ENCODE results near the gene OSBPL9. TPM values are rescaled to one million over a fixed set of nuclear protein-coding genes. Genes with fewer than 3 reads are reported as not detected.
"Not testable (repeated sequence)": the region's sequence is repeated elsewhere in the genome, so short reads cannot be mapped to it uniquely, and the experiment has no call there.

Gene OSBPL9
- total and polyA plus RNA-seq, 8 donors: 63.1 to 139 (median 114) TPM

DNA sequence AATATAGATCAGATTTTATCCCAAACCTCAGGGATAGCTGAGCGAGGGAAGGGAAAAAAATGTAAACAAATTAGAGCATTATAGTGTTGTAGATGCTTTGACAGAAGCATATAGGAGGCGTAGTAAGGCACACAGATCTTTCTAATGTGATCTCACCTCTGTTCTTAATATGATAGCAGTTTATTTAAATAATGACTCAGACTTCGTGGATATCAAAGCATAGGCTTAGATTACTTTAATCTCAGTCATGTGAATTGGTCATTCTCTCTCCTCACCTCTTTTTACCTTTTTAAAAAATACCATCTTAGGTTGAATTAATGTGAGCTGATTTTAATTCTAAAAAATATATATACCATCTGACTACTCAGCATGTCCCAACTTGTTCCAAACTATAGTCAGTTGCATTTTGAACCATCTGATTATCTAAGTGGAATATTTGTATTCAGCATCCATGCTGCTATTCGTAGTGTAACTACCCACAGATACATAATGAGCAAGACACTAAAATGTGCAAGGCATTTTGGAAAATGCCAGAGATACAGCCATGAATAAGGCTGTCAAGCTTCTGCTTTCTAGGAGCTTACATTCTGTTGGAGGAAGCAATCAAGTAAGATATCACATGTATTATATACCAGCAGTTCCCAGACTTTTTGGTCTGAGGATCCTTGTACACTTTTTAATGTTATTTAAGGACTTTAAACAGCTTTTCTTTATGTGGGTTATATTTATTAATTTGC, 76.7 kb downstream of the OSBPL9 start:
- peaks cover 0 to 42% of the 10 kb centered on the region in 2 donors for H3K4me1 ChIP-seq
- H3K36me3 ChIP-seq: no peaks in the 10 kb centered on the region
- DNase-seq (peak in 2 of 4 donors; percentile 3 to 7), ATAC-seq (no peak)
- H3K9me3 ChIP-seq: no peaks in the 10 kb centered on the region
- no peaks in the 10 kb centered on the region for H3K27me3 ChIP-seq
- H3K4me3 ChIP-seq: no peak overlapping the region
- TF ChIP-seq, protein P1, sequence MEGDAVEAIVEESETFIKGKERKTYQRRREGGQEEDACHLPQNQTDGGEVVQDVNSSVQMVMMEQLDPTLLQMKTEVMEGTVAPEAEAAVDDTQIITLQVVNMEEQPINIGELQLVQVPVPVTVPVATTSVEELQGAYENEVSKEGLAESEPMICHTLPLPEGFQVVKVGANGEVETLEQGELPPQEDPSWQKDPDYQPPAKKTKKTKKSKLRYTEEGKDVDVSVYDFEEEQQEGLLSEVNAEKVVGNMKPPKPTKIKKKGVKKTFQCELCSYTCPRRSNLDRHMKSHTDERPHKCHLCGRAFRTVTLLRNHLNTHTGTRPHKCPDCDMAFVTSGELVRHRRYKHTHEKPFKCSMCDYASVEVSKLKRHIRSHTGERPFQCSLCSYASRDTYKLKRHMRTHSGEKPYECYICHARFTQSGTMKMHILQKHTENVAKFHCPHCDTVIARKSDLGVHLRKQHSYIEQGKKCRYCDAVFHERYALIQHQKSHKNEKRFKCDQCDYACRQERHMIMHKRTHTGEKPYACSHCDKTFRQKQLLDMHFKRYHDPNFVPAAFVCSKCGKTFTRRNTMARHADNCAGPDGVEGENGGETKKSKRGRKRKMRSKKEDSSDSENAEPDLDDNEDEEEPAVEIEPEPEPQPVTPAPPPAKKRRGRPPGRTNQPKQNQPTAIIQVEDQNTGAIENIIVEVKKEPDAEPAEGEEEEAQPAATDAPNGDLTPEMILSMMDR (IDR thresholded peaks at IDR 0.05): no peak
- H3K27ac ChIP-seq: no peak overlapping the region
- intact Hi-C loops (cut with DNase I): no loop called here

DNA sequence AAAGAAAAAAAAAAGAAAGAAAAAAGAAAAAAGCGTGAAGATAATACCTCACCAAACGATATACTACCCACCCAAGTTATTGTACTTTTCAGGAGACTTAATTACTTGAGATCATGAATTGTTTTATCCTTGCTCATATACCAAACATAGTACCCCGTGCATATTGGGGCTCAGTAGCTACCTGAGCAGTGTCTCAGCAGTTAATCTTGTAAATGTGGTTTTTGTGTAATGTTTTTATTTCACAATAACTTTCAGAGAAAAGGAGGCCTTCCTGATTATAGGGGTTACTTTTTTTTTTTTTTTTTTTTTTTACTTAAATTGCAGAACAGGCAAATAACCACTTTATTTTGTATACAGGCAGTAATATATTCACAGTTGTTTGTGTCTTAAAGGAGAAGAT, 80.3 kb downstream of the OSBPL9 start:
- Histone ChIP-seq H3K27me3 (no peaks in the 10 kb centered on the region), H3K27ac (peak overlapping the region in 1 of 2 donors; percentile 21), H3K4me1 (peaks cover 0 to 13% of the 10 kb centered on the region in 2 donors), H3K36me3 (no peaks in the 10 kb centered on the region), H3K4me3 (no peak overlapping the region), H3K9me3 (no peaks in the 10 kb centered on the region)
- no peak for ATAC-seq
- TF ChIP-seq, protein P1 (IDR thresholded peaks at IDR 0.05): no peak
- intact Hi-C loops (cut with DNase I): no loop called here
- DNase-seq: no peak

DNA sequence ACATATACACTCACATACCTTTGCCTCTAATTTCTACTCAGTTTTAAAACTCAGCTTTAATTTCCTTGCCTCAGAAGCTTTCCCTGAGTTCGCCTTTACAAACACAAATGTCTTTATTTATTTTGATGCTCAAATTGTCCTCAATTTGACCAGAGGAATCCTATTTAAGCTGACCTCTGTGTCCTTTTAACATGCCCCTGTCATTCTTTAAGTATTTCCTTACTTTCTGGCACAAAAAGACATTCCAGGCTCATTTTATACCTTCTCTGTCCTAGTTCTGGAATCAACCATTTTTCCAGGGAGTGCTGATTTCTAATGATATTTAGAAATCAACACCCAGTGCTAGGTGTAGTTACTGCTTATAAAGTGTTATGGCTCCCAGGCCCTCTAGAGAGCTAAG, 82.5 kb downstream of the OSBPL9 start:
- DNase-seq (no peak), ATAC-seq (no peak)
- H3K27me3 ChIP-seq: no peaks in the 10 kb centered on the region
- no peak overlapping the region for H3K27ac ChIP-seq
- H3K4me1 ChIP-seq: peaks cover 0 to 7% of the 10 kb centered on the region in 2 donors
- no peak overlapping the region for H3K4me3 ChIP-seq
- intact Hi-C loops (cut with DNase I): no loop called here
- no peaks in the 10 kb centered on the region for H3K9me3 ChIP-seq
- H3K36me3 ChIP-seq: no peaks in the 10 kb centered on the region
- TF ChIP-seq, protein P1 (IDR thresholded peaks at IDR 0.05): no peak

DNA sequence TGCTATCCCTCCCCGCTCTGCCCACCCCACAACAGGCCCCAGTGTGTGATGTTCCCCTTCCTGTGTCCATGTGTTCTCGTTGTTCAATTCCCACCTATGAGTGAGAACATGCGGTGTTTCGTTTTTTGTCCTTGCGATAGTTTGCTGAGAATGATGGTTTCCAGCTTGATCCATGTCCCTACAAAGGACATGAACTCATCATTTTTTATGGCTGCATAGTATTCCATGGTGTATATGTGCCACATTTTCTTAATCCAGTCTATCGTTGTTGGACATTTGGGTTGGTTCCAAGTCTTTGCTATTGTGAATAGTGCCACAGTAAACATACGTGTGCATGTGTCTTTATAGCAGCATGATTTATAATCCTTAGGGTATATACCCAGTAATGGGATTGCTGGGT, 84.9 kb downstream of the OSBPL9 start:
- H3K27me3 ChIP-seq; H3K4me1 ChIP-seq; intact Hi-C loops (cut with DNase I); ATAC-seq; H3K36me3 ChIP-seq; H3K9me3 ChIP-seq; DNase-seq; H3K4me3 ChIP-seq; H3K27ac ChIP-seq: not testable (repeated sequence)

DNA sequence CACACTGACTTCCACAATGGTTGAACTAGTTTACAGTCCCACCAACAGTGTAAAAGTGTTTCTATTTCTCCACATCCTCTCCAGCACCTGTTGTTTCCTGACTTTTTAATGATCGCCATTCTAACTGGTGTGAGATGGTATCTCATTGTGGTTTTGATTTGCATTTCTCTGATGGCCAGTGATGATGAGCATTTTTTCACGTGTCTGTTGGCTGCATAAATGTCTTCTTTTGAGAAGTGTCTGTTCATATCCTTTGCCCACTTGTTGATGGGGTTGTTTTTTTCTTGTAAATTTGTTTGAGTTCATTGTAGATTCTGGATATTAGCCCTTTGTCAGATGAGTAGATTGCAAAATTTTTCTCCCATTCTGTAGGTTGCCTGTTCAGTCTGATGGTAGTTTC, 85.3 kb downstream of the OSBPL9 start:
- H3K9me3 ChIP-seq; ATAC-seq; intact Hi-C loops (cut with DNase I); DNase-seq; H3K4me1 ChIP-seq; H3K36me3 ChIP-seq; H3K27me3 ChIP-seq; H3K4me3 ChIP-seq; H3K27ac ChIP-seq: not testable (repeated sequence)

DNA sequence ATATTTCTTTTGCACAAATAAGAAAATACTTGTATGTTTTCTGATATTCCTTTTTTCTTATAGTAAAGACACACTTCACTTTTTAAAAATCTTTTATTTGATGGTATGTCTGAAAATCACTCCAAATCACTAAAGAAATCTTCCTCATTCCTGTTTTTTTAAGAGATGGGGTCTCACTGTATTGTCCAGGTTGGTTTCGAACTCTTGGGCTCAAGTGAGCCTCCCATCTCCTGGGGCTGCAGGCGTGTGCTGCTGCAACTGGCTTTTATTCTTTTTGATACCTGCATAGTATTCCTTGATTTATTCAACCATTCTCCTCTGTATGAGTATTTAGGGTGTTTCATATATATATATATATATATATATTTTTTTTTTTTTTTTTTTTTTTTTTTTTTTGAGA, 88.1 kb downstream of the OSBPL9 start:
- intact Hi-C loops (cut with DNase I): no loop called here
- no peaks in the 10 kb centered on the region for H3K4me1 ChIP-seq
- ATAC-seq (no peak), DNase-seq (no peak)
- no peaks in the 10 kb centered on the region for H3K36me3 ChIP-seq
- H3K9me3 ChIP-seq: no peaks in the 10 kb centered on the region
- no peaks in the 10 kb centered on the region for H3K27me3 ChIP-seq
- H3K4me3 ChIP-seq: no peak overlapping the region
- TF ChIP-seq, protein P1 (IDR thresholded peaks at IDR 0.05): no peak
- H3K27ac ChIP-seq: no peak overlapping the region
